Neural progenitor cell (in vitro differentiated cells): ENCODE results near the gene ZCWPW1.
"Not testable (repeated sequence)": the region's sequence is repeated elsewhere in the genome, so short reads cannot be mapped to it uniquely, and the experiment has no call there.

Experiments
- CTCF ChIP-seq: fragments of 200-600 bp; sonication (generic); IDR thresholded peaks from 2 replicates; pipeline ENCODE4 v1.5.1; 2017; ENCODE audit warnings: antibody characterized with exemption, mild to moderate bottlenecking
- EZH2 ChIP-seq: fragments of 200-600 bp; sonication (generic); IDR thresholded peaks from 2 replicates; pipeline ENCODE4 v1.6.1; 2017; ENCODE audit warnings: antibody characterized with exemption, mild to moderate bottlenecking, moderate library complexity

GRCh38 chr7:100439244-100439643 lies 10.7 kb upstream of the ZCWPW1 start:
- not testable (repeated sequence) for TF ChIP-seq CTCF, EZH2
